Suppressor macrophage (primary cell): ENCODE data around the gene SLIRP.
"Not testable (repeated sequence)": the region's sequence is repeated elsewhere in the genome, so short reads cannot be mapped to it uniquely, and the experiment has no call there.

Experiments
- DNase-seq, 4 experiments: peaks; one replicate each; pipeline ENCODE4 v3.0.0-alpha.2; 2020 to 2022
- total RNA-seq, 17 experiments: gene quantifications; one replicate each; lab custom pipeline; 2026; ENCODE audit warnings: mixed read lengths in 6 of 17, inconsistent platforms in 3 of 17; lab: John Stamatoyannopoulos, UW

Gene SLIRP
- total RNA-seq = 15.5 to 34.7 (median 26.6) reads per million in 17 experiments

- peak; percentile 90 to 95 (median 94) for DNase-seq
Measured at GRCh38 chr14:77707724-77708408, at the start of gene SLIRP, which contains the start of gene ALKBH1. TSS of gene SLIRP (plus strand) at chr14:77708103. CDS start at chr14:77708112, 9 bp downstream. TSS of gene ALKBH1 (minus strand) at chr14:77708023. CDS start at chr14:77708004, 19 bp downstream.

GRCh38 chr14:77659831-77660230, 48.1 kb upstream of the SLIRP start:
- DNase-seq = peak; percentile 40 to 94 (median 72)

- no peak for DNase-seq
Measured at GRCh38 chr14:77660754-77661153, 47.1 kb upstream of the SLIRP start.

- not testable (repeated sequence) for DNase-seq
Measured at GRCh38 chr14:77661562-77661961, 46.3 kb upstream of the SLIRP start.

- no peak for DNase-seq
Measured at GRCh38 chr14:77663293-77663692, 44.6 kb upstream of the SLIRP start.

- DNase-seq = peak; percentile 23 to 67 (median 46)
Measured at GRCh38 chr14:77667331-77667730, 40.6 kb upstream of the SLIRP start.

GRCh38 chr14:77673193-77673592, 34.7 kb upstream of the SLIRP start:
- no peak for DNase-seq

- no peak for DNase-seq
Measured at GRCh38 chr14:77674931-77675330, 33.0 kb upstream of the SLIRP start.

GRCh38 chr14:77681196-77682157, 26.4 kb upstream of the SLIRP start:
- DNase-seq = no peak

GRCh38 chr14:77682158-77682553, 25.7 kb upstream of the SLIRP start:
- DNase-seq = no peak

GRCh38 chr14:77691259-77691658, 16.6 kb upstream of the SLIRP start:
- no peak for DNase-seq

- peak; percentile 32 to 54 (median 48) for DNase-seq
Measured at GRCh38 chr14:77707355-77707723, 564 bp upstream of the SLIRP start.

- DNase-seq = no peak
Measured at GRCh38 chr14:77708749-77709148, 846 bp downstream of the SLIRP start.

GRCh38 chr14:77709412-77709811, 1.5 kb downstream of the SLIRP start:
- no peak for DNase-seq

GRCh38 chr14:77710364-77710763, 2.5 kb downstream of the SLIRP start:
- DNase-seq = no peak

GRCh38 chr14:77714926-77715325, 7.0 kb downstream of the SLIRP start:
- DNase-seq = peak in 3 of 4 experiments; percentile 21 to 50 (median 49)

GRCh38 chr14:77717608-77718305, 9.9 kb downstream of the SLIRP start:
- no peak for DNase-seq

GRCh38 chr14:77721437-77721836, 13.5 kb downstream of the SLIRP start:
- DNase-seq = no peak

- DNase-seq = no peak
Measured at GRCh38 chr14:77722301-77722700, 14.4 kb downstream of the SLIRP start.

GRCh38 chr14:77730976-77731497, 23.1 kb downstream of the SLIRP start:
- no peak for DNase-seq

- no peak for DNase-seq
Measured at GRCh38 chr14:77738559-77739250, 30.8 kb downstream of the SLIRP start.

- no peak for DNase-seq
Measured at GRCh38 chr14:77741438-77741837, 33.5 kb downstream of the SLIRP start.
